DMS79 (cell line): ENCODE measurements around the gene DAG1.

Source experiments
- DNase-seq: peaks from one replicate; lab custom pipeline; 2025; lab: John Stamatoyannopoulos, UW

DAG1 gene

GRCh38 chr3:49469936-49470713, at the start of gene DAG1:
DAG1 (plus strand) TSS chr3:49470267; CDS start chr3:49510535, 40,268 bp downstream.
- peak; percentile 61 for DNase-seq

- no peak for DNase-seq
Observed at GRCh38 chr3:49421890-49422378, 48.1 kb upstream of the DAG1 start.

DNA sequence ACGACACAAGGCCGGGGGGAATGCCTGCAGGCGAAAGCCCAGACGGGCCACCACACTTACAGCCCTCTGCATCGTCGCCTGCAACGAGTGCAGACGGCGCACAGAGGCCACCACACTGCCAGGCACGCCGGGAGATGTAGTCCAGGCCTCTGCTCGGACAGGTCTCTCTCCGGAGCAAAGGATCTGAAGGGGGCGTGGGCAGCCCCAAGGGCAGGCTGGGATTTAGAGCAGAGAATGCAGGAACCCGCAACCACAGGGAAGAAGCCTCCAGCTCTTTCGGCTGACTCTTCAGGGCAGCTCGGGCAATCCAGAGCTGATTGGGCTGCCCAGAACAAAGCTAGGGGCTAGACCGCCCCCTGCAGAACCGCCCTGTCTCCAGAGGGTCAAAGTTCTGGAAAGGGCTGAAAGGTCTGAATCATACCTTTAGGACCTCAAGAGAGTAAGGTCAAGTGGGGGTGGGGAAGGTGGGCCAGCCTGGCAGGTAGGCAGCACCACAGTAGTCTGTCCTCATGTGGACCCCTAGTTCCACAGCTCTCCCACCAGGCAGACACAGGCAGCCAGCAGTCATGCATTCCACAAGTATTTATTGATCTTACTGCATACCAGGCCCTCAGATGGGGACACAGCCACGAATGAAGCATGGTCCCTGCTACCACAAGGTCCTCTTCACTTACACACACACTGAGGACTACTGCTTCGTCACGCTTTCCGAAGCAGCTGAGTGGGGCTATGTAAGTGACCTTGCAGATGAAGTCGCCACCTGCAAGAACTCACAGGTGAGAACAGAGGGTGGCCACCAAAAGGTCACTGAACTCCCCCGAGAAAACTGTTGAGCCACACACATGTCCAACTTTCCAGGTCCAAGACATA, 47.5 kb upstream of the DAG1 start, which contains the start of gene AMT:
Gene AMT, minus strand, starts transcription at position 95 of the 870 bp plus-strand sequence. Its CDS starts 23 bp downstream, at position 72.
- DNase-seq: no peak

GRCh38 chr3:49424816-49425215, 45.3 kb upstream of the DAG1 start:
- DNase-seq: no peak

GRCh38 chr3:49427586-49427985, 42.5 kb upstream of the DAG1 start:
- DNase-seq: no peak

DNA sequence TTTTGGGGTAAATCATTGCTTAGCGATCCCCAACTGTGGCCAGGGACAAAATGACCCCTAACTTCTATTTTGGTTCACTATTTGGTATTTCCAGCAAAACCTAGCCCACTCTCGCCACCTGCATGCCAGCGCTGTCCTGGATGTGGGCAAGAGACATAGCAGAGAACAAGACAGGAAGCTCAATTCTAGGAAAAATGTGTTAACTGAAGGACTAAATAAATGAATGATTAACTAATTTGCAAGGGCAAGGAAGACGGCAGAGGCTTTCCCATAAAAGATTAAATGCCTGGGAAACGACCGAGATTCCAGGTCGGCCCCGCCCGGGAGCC, 41.4 kb upstream of the DAG1 start:
- no peak for DNase-seq

DNA sequence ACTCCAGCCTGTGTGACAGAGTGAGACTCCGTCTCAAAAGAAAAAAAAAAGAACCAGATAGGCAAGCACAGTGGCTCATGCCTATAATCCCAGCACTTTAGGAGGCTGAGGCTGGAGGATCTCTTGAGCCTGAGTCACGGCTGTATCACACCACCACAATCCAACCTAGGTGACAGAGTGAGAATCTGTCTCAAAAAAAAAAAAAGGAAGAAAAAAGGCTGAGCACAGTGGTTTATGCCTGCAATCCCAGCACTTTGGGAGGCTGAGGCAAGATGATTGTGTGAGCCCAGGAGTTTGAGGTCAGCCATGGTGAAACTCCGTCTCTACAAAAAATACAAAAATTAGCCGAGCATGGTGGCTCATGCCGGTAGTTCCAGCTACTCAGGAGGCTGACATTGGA, 35.3 kb upstream of the DAG1 start:
- DNase-seq: no peak

DNA sequence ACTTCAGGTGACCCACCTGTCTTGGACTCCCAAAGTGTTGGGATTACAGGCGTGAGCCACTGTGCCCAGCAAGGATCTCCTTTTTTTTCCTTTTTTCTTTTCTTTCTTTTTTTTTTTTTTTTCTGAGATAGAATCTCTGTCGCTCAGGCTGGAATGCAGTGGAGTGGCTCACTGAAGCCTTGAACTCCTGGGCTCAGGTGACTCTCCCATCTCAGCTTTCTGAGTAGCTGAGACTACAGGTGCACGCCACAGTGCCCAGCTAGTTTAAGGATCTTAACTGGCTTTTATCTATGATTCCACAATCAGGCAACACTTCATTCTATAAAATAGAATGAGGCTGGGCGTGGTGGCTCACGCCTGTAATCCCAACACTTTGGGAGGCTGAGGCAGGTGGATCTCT, 24.7 kb upstream of the DAG1 start:
- DNase-seq: no peak

GRCh38 chr3:49453621-49454020, 16.4 kb upstream of the DAG1 start:
- no peak for DNase-seq

DNA sequence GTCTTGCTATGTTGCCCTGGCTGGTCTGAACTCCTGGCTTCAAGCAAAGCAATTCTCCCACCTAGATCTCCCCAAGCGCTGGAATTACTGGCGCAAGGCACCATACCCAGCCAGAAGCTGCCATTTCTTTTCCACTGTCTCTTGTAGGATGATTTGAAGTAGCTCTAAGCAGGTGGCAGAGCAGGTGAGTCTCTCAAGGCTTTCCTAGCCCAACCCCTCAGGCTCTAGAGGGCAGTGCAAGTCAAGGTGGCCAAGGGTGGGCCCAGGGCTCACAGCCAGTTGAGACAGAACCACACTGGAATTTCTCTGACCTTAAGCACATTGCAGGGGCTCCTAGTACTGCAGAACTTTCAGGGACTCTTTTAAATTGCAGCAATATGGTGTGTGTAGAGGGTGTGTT, 15.6 kb upstream of the DAG1 start:
- DNase-seq: no peak

DNA sequence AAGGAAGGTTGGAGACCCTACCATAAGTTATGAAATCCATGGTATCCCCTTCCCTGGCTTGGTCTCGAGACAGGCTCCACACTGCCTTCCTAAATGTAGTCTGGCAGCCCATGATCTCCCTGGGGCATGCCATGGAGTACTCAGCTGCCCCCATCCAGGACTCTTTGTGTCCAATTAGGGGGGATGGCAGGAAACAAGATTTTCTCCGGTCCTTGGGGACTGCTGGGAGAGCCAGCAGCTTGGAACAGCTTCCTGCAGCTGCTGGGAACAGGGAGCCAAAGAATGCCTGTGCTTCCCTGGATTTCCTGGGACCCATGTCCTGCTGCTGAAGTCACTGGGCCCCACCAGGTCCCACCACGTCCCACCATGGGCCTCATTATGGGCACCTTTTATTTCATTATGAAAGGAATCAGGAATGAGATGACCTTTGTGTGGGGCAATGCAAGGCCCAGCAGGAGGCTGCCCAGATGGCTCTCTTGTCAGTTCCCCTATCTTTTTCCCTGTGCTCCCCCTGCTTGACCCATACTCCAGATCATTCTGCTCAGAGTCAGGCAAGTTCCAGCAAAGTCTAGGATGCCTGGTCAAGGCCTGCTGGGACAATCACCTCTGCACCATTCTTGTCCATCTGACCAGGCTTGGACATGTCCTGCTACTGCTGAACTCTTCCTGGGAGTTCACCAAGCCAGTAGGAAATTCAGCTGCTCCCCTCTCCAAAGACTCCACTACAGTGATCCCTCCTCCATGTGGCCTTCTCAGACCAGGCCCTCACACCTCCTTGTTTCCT, 15.0 kb upstream of the DAG1 start:
- DNase-seq: no peak

DNA sequence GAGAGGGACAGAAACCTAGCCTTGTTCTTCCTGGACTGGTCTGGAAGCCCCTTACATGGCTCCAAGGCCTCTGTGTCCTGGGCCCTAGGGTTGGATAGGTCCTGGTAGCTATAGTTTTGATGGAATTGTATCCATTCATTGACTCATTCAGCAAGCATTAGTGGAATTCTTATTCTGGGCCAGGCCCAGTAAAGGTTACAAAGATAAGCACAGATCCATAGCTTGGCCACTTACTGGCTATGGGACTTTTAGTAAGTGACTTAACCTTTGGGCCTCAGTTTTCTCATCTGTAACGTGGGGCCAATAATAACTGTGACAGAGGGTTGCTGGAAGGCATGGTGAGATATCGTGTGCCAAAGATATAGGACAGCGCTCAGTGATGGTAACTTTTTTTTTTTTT, 13.6 kb upstream of the DAG1 start:
- no peak for DNase-seq

- DNase-seq: no peak
Observed at GRCh38 chr3:49460188-49460890, 9.7 kb upstream of the DAG1 start.

DNA sequence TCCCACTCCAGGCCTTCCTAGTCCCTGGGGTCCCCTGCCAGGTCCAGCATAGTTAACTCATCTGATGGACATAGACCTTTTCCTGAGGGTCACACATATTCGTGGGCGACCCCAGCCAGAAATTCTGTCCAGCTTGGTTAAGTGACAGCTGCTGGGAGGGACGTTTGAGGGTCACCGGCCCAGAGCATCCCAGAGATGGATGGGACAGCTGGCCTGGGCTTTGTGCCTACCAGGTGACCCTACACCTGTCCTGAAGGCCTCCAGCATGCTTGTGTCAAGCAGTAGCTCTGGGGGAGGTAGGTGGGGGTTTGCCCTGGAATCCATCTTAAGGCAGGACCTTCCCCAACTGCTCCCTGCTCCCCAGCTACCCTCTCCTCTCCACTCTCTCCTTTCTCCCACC, 9.1 kb upstream of the DAG1 start:
- no peak for DNase-seq

GRCh38 chr3:49461443-49462171, 8.5 kb upstream of the DAG1 start:
- DNase-seq: no peak

- DNase-seq: no peak
Observed at GRCh38 chr3:49462222-49462621, 7.8 kb upstream of the DAG1 start.

GRCh38 chr3:49465270-49466034, 4.6 kb upstream of the DAG1 start:
- no peak for DNase-seq

DNA sequence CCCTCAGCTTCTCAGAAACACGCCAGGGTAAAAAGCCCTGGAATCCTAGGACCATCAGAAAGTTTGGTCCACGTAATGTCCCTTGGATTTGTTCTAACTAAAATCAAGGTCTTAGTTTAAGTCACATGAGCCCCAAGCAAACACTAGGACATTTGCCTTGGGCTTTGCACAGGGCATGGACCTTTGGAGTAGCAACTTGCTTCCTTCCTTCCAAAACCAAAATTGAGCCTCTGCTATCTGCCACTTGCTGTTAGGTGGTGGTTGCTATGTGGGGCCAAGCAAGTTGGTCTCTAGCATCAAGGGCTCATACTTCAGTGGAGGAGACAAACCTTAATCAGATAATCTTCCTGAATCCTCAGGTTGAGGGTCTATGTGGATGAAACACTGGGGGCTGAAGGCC, 4.0 kb upstream of the DAG1 start:
- no peak for DNase-seq

DNA sequence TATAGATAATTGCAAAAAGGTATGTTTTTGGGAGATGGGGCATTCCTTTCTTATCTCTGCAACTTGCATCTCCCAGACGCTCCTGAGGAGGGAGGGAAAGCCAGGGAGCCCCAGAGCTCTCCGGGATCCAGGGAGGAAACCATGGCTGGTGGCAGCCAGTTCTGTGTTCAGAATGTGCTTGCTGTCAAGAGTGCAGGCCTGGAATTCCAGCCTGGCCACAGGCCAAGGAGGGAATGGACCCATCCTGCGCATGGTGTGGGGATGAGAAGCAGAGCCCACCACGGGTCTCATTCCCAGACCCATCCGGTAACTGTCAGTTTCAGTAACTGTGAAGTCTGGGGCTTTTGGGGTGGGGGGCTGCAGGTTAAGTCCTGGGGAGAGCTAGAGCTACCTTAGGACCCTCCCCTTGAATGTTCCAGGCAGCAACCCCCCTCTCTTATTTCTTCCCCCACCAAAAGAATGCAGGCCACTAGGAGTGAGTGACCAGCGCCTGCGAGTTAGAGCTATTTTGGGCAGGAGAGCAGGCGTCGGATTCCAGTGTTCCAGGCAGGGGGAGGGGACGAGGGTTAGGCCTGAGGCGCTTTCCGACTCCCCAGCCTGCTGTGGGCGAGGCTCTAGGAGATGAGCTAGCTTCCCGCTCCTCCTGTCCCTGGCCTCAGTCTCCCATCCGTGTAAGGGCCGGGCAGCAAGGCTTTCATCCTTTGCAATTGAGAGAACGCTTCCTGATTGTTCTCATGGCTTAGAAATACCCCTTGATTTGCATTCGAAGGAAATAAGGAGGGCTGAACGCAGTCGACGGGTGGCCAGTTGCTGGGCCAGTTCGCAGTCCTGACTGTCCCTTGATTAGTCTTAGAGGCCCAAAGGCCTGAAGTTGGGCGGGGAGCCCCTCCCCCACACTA, 781 bp upstream of the DAG1 start:
- no peak for DNase-seq
